NK-92 treated with Interleukin-12 subunit alpha and Interleukin-12 subunit beta, amount 100 ng/mL, for 24 hours (cell line): ENCODE results near the gene CUTC.
"Not testable (repeated sequence)": the region's sequence is repeated elsewhere in the genome, so short reads cannot be mapped to it uniquely, and the experiment has no call there.

Source experiments
- DNase-seq: peaks from one replicate; lab custom pipeline; 2025; lab: John Stamatoyannopoulos, UW

CUTC gene

DNA sequence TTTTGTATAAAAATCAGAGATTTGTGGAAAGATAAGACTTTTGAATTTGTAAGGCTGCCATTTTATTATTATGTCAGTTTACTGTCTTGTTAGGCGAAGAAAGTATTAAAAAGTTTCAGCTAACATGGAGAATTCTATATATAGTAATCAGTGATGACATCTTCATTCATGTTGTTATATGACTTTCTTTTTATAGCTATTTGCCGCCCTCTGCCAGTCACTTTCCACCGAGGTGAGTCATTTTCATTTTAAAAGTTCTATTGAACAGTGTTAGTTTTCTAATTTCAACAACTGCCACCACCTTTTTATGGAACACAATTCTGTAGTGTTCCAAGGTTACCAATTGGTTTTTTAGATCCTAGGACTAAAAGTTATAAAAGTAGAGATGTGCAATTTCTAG lies 11.8 kb downstream of the CUTC start:
- DNase-seq = no peak

- not testable (repeated sequence) for DNase-seq
These were observed 14.1 kb downstream of the CUTC start for GRCh38 chr10:99746166-99746565.

GRCh38 chr10:99748823-99749451 lies 16.9 kb downstream of the CUTC start:
- DNase-seq = no peak

DNA sequence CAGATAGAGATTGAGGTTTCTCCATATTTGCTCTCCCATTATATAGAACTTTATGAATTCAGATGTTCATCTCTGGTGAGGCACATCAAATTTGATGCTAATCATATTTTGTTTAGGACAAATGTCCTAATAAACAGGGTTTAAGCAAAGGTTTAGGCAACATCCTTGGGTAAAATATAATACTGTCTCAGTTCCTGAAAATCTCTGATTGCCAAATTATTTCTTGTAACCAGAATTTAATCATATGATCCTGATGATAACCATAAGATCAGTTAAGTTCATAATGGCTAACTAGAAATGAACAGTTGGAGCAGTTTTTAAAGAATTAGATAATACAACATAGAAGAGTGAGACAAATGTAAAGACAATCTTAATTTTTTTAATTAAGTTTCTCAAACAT lies 18.6 kb downstream of the CUTC start:
- no peak for DNase-seq

GRCh38 chr10:99754670-99755069 lies 22.6 kb downstream of the CUTC start:
- no peak for DNase-seq

- no peak for DNase-seq
These were observed 24.1 kb downstream of the CUTC start for GRCh38 chr10:99756159-99756558.

DNA sequence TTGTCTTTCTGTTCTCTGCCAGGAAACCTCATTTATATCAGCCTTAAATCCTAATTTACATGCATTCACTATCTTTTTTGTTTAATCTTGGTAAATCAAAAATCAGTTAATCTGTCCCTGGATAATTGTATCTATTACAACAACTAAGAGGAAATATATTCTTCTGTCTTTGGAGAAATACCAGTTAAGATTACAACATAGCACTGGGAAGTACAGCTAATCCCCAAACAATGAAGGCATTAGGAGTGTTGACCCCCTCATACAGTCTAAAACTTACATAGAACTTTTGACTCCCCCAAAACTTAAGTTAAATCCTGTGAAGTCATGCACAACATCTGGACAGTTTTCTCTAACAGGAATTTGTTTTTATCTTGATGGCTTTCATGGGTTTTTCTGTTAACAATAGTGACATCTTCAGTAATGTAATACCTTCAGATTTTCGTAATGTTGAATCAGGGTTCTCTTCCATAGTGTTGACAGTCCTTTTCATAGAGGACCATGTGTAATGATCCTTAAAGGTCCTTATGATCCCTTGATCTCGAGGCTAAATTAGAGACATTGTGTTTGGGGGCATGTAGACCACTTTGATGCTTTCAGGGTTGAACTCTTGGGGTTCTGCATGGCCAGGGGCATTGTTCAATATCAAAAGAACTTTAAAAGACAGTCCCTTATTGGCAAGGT lies 26.3 kb downstream of the CUTC start:
- DNase-seq = no peak

DNA sequence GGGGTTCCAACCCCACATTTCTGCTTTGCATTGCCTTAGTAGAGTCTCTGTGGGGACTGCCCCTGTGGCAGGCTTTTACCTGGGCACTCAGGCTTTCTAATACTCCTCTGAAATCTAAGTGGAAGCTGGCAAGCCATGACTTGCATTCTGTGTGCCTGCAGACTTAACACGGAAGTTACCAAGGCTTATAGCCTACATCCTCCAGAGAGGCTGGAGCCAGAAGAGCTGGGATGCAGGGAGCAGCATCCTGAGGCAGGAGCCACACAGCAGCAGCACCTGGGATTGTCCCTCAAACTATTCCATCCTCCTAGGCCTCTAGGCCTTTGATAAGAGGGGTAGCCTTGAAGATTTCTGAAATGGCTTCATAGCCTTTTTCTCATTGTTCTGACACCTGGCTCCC lies 28.3 kb downstream of the CUTC start:
- DNase-seq = no peak

DNA sequence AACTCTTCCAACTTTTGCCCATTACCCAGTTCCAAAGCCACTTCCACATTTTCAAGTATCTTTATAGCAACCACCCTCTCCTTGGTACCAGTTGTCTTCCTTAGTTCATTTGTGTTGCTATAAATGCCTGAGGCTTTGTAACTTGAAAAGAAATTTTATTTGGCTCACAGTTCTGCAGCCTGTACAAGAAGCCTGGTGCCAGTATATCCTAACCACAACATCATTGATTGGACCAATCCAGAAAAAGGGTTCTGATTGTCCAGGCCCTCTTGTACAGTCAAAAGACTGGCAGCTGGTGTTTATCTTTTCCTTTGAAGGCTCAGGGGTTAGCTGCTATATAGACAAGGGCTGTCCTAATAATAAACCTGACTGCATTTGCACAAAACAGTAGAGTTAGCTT lies 29.3 kb downstream of the CUTC start:
- no peak for DNase-seq

- no peak for DNase-seq
These were observed 33.8 kb downstream of the CUTC start for GRCh38 chr10:99765672-99766301.

DNA sequence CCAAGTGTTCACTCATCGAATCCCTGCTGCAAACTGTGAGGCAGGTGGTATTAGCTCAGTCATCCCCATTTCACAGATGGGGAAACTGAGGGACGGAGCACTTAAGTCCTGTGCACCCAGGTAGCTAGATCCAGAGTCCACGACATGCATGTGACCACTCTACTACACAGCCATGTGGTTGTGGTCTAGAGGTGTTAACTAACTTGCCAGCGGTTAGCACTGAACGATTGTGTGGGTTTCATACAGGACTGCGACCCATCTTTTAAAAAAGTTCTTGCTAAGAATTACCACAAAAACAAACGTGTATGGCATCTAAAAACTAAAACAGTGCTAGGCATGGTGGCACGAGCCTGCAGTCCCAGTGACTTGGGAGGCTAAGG lies 34.3 kb downstream of the CUTC start:
- DNase-seq = peak; percentile 34

DNA sequence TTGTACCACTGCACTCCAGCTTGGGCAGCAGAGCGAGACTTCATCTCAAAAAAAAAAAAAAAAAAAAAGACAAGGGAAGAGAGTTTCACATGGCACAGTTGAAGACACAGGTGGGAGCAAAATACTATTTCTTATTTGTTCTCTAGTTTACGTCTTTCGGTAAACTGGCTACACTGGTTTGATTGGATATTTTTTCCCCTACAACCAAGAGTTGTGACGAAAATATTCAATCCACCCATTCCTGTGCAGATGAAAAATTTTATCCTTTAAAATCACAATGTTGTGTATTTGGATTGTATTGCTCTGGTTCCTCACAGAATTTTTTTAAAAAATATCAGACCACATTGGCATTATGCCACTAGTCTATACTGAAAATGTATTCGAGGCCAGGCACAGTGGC lies 35.9 kb downstream of the CUTC start:
- no peak for DNase-seq

- no peak for DNase-seq
These were observed 36.5 kb downstream of the CUTC start for GRCh38 chr10:99768556-99768955.

GRCh38 chr10:99769706-99770105 lies 37.7 kb downstream of the CUTC start:
- DNase-seq = no peak

GRCh38 chr10:99770408-99771045 lies 38.5 kb downstream of the CUTC start:
- no peak for DNase-seq

- DNase-seq = no peak
These were observed 43.8 kb downstream of the CUTC start for GRCh38 chr10:99775850-99776249.

DNA sequence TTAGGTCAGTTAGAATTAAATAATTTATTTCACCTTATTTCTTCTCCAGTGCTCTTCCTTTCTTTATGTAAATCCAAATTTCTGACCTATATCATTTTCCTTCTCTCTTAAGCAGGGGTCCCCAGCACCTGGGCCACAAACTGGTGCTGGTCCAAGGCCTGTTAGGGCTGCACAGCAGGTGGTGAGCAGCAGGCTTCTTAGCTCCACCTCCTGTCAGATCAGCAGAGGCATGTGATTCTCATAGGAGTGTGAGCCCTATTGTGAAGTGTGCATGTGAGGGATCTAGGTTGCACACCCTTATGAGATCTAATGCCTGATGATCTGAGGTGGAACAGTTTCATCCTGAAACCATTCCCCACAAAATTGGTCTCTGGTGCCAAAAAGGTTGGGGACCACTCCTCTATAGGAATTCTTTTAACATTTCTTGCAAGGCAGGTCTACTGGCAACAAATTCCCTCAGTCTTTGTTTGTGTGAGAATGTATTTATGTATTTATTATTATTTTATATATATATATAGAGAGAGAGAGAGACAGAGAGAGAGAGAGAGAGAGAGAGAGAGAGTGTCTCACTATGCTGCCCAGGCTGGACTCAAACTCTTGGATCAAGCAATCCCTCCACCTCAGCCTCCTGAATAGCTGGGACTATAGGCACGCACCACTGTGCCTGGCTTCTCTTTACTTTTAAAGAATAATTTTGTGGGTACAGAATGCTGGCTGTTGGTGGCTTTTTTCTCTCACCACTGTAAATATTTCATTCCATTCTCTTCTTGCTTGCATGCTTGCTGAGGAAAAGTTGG lies 46.1 kb downstream of the CUTC start:
- DNase-seq = no peak

- no peak for DNase-seq
These were observed 47.3 kb downstream of the CUTC start for GRCh38 chr10:99779335-99779734.

DNA sequence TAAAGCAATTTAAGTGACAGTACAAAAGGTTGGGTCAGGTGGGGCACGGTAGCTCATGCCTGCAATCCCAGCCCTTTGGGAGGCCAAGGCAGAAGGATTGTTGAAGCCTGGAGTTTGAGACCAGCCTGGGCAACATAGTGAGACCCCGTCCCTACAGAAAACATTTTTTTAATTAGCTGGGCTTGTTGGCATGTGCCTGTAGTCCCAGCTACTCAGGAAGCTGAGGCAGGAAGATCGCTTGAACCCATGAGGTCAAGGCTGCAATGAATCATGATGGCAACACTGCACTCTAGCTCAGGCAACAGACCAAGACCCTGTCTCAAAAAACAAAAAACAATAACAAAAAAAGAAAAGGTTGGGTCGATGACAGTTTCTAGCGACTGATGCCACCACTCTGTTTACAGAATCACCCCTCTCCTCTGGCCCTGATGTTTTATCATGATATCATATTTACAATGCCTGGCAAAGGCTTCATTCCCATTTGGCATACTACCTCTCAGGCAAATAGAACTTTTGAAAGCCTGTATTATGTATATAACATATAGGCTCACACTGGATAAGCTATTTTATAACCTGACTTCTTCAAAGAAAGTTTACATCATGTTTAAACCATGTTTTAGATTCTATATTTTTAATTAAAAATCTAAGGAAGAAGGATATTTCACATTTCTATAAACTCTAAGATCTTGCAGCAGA lies 49.8 kb downstream of the CUTC start:
- DNase-seq = no peak

GRCh38 chr10:99782447-99783286 lies 50.6 kb downstream of the CUTC start, which contains the start of gene ABCC2:
Gene ABCC2, plus strand, starts transcription at chr10:99782640. Its CDS starts 205 bp downstream, at chr10:99782845.
- no peak for DNase-seq
